ENCODE measurements around the gene QPCTL.

DNA sequence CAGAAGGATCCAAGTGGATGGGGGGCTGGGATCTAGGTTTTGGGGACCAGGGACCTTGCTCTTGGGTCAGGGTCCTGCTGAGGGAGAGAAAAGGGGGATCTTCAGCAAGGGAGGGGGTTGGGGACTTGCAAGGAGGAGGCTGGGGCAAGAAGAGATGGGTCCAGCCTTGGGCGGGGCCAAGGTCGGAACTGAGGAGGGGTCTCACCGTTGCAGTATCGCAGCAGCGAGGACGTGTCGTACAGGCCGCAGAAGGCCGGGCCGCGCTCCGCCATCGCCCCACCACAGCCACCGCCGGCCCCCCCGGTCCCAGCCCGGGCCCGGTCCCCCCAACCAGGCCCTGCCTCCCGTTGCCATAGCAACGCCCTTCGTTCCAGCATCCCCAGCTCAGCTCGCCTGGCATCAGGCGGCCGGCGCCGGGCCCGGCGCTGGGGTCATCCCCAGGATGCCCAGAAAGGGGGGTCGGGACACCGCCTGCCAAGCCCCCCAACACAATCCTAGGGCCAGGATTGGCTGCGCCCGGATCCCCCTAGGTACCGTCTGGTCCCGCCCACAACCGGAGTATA, 47.3 kb upstream of the QPCTL start:
- TF ChIP-seq CTCF (IDR thresholded peaks at IDR 0.05; ENCODE audit: low read depth, low read length) (no peak), POLR2A (IDR thresholded peaks at IDR 0.05; ENCODE audit: extremely low read depth, insufficient read length) (no peak)

All from NB4 (cell line).